ENCODE measurements around the gene SLC9A9.

SLC9A9 gene

DNA sequence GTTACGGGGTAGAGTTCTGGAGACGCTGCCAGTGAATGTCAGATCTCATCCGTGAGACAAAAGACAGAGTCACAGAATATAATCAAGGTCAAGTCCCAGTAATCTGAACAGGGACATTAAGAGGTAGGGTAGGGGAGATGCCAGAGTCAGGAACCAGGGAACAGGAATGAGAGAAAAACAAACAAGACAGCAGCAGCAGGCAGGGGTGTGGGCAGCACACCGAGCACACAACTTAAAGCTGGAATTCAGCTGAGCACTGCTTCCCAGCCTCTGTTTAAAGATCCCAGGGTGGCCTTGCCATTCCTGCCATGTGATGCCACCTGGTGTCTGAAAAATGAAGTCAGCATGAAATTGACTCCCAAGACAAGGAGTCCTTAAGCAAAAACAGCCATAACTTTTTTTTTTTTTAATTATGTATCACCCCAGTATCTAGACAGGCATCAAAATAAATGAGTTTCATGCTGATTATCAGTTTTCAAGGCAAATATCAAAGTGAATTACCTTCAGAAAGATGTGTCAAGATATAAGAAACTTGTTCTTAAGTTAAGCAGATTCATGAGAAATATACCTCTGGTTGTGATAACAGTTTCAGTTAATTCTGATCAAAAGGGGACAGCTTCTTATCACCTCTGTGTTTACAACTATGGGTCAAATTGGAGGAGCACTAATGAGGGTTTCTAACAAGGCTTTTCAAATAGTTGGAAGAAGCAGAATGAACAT lies 203.7 kb downstream of the SLC9A9 start:
- DNase-seq (ENCODE audit: low spot score), result peak; percentile 46

DNA sequence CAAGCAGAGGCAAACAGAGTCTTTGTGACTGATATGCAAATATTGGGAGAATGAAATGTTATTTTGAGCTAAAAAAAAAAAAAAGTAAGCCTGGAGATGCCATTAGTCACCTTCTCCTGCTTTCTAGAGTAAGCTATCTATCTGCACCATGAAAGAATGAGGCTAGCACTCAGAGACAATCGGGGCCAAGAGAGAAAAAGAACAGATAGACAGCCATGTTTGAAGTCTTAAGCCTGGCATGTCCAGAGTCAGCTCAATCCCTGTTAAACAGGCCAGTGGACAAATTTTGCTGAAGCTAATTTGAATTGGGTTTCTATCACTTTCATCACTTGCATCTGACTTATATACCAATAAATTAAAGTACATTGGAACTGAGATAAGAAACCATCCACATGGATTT lies 204.4 kb downstream of the SLC9A9 start:
- no peak for DNase-seq (ENCODE audit: low spot score)

DNA sequence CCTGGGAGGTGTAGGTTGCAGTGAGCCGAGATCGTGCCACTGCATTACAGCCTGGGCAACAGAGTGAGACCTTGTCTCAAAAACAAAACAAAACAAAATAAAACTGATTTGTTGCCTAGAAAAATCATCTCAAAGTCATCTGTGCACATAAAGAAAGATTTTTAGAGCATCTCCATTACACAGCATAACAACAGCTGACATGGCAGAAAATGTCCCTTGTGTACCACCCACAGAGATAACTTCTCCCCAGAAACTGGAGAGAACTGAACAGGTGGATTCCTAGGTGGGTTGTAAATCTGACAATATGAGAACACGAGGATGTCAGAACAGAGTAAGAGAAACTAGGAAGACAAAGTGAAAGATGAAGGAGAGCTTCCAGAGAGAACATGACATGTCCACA lies 207.5 kb downstream of the SLC9A9 start:
- no peak for DNase-seq (ENCODE audit: low spot score)

DNA sequence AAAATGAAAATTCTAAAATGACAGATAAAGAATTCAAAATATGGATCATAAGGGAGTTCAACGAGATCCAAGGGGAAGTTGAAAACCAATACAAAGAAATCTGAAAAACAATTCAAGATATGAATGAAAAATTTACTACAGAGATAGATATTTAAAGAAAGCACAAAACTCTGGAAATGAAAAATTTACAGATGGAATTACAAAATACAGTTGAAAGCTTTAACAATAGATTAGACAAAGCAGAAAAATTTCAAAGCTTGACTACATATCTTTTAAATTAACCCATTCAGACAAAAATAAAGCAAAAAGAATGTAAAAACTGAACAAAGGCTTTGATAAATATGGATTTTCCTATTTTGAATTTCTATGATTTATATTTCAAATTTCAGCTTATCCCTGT lies 211.1 kb downstream of the SLC9A9 start:
- no peak for DNase-seq (ENCODE audit: low spot score)

DNA sequence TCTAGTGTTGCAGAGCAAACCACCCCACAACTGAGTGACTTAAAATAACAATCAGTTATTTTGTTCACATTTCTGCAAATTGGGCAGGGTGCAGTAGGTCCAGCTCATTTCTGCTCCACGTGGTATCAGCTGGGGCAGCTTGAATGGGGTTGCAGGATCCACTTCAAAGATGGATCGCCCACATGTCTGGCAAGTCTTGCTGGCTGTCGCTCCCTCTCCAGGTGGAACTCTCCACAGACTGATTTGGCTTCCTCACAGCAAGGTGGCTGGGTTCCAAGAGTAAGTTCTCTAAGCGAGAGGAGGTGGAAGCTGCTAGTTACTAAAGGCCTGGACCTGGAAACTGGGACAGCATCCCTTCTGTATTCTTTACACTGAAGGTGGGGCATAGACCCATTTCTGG lies 213.3 kb downstream of the SLC9A9 start:
- no peak for DNase-seq (ENCODE audit: low spot score)

DNA sequence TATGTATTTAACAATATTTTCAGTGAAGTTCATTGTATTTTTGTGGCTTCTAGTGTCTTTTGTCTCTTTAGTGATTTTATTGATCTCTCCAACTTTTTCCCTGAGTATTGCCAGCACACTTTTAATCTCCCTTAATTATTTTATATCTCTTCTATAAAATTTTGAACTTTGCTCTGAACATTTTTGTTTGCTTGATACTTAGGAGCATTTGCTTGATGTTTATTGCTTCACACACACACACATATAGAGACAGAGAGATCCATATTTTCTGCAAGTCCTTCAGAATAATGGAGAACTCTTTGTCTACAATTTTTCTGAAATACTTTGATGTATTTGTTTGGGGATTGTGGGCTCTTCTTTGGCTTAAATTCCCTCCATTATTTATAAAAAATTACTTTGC lies 213.8 kb downstream of the SLC9A9 start:
- DNase-seq (ENCODE audit: low spot score), result no peak

DNA sequence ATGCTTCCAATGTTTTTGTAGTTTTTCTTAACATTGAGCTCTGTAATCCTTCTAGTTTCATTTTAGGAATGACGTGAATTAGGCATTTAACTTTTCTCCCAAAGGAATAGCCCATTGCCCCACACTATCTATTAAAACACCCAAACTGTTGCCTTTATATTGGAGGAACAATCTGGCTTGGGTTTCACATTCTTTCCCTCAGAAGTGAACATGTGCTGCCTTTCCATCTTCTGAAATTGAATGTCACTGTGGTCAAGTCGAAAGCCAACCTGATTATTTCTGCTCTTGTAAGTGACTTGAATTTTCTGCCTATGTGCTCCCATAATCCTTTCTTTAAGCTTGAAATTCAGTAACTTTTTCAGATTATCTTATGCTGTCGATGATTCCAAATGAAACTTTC lies 214.5 kb downstream of the SLC9A9 start:
- no peak for DNase-seq (ENCODE audit: low spot score)

DNA sequence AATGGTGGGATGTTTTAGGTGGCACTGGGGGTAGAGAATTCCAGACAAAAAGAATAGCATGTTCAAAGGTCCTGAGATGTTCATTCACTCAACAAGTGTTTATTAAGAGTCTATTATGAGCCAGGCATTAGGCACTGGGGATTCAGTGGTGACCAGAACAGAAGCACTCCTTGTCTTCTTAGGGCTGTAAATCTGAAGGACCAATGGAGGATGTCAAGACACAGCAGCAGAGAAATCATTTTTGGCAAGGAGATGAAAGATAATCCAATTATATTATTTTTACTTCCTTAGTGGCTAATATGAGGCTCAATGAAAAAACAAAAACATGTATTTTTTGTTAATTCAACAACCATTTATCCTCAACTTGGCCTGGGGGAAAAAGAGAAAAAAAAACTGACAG lies 218.5 kb downstream of the SLC9A9 start:
- DNase-seq (ENCODE audit: low spot score), result no peak

DNA sequence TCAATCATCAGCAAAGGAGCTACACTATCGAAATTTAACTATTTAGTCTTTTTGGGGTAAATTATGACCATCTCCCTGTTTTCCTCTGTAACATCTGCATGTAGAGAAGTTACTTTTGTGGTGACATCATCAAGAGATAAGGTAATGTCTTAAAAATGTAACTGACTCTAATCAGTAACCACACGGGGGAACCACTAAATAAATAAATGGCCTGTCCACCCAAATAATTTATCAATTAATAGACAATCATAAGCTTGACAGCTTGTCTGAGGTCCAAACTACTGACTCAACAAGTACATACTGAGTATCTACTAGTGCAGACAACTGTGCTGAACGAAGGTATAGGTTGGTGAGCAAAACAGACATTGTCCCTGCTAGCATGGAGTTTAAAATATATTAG lies 219.3 kb downstream of the SLC9A9 start:
- no peak for DNase-seq (ENCODE audit: low spot score)

DNA sequence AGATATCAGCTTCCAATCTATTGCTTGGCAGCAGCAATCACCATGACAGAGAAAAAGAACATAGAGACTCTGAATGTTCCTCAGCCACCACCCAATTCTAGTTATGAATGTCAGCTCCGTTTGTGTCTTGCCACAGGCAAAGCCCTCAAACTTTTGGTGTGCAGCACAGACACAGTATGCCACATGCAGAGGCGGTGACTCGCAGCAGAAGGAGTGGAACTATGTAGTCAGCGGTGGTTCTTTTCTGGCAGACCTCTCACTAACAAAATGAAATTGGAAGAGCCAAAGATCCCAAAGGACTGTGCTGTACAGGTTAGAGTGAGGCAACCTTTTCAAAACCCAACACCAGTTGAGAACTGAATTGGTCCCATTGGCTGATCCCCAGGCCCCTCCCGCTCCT lies 220.9 kb downstream of the SLC9A9 start:
- DNase-seq (ENCODE audit: low spot score), result no peak

DNA sequence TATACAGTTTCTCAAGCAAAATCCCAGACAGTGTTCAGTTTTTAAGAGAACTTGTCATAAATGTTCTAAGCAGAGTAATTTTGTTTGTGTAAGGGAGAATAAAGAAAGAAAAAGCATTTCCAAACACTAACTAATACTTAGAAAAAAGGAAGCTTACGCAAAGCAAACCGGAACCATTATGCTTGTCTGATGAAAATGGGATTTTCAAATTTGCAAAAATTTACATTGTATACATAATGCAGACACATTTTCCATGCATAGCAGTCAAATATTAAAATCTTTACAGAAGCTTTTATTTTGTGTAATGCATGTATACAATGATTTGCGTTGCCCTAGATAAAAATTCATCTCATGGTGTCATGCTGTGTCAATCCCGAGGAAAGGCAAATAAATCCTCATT lies 229.0 kb downstream of the SLC9A9 start:
- DNase-seq (ENCODE audit: low spot score), result no peak

DNA sequence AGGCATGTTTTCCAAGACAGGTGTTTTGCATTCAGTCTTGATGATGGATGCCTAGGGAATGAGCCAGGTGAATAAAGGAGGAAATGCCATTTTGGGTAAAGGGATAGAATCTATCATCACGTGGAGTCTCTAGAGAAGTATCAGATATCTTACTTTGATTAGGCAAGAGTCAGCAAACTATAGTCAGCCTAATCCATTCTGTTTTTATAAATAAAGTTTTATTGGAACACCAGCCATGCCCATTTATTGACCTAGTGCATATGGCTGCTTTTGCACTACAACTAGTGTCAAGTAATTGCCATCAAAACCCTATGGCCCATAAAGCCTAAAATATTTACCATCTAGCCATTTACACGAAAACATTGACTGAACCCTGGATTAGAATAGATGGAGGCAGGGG lies 231.2 kb downstream of the SLC9A9 start:
- no peak for DNase-seq (ENCODE audit: low spot score)

DNA sequence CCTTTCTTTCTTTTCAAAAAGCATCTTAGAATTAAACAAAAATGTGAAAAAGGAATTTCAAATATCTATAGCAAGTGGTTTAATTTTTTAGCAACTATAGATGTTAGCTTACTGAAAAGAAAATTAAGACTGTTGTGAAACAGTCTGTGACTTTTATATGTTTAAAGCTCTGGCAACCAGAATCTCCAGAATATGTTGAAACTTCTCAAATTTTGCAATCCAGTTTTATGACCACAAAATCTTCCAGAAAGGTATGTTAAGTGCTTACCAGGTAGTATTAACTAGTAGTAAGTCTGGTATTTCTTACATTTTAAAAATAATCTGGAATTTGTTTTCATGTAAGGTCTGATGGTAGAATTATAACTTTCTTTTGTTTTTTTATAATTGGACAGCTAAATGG lies 235.0 kb downstream of the SLC9A9 start:
- no peak for DNase-seq (ENCODE audit: low spot score)

DNA sequence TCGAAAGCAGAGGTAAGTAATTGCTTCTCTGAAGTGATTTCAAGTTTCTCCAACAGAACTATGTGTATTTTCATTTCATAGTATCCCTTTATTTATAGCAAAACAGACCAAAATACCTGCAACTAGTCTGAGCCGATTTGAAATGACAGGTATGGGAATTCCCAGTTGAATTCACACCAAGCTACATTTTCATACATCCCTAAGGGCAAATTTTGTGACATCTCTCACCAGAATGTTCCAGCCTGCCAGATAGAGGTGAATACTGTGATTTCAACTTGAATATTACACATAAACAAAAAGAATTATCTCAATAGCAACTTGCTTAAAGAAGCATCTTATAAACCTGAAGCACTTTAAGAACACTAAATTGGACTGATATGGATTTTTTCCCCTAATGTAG lies 235.7 kb downstream of the SLC9A9 start:
- DNase-seq (ENCODE audit: low spot score), result no peak

DNA sequence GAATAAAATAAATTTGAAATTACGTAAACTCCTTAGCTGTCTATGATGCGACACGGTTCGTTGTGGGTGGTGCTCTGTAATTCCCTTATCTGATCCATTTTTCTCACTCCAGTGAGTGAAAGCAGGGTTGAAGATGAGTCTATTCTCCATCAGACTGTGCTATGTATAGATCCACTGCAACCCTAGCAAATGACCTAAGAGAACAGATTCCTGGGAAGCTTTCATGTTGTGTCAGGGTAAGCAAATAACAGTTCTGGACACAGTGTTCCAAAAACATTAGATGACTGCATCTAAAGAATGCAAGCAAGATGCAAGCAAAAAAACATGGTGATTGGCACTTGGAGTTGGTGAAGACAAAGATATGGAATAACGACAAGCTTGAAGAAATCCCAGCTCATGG lies 239.3 kb downstream of the SLC9A9 start:
- no peak for DNase-seq (ENCODE audit: low spot score)

DNA sequence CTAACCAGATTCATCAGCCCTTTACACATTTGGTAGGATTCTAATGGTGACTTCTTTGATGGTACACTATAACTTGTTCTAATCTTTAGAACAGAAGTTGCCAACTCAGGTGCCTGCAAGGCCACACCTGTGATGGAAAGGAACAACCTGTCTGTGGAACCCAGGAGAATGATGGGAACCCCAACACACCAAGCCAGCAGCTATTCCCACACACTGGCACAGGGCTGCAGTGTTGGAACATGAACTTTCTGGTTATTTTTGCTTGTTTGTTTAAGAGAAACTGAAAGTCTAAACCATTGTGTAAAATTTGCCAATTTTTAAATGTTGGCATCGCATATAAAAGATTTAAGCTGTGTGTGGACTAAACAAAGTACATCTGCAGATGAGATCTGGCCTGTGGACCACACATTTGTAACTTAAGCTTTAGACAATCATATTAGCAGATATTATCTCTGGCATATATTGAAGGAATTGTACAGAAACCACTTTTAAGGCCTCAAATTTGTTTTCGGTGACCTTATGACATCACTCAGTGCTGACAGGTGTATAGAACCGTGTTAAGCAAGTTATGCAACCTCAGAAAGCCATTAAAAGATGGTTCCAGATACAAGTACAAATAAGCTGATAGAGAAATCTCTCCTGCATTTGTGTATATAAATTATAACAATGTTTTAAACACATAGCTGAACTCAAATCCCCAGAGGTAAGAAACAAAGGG lies 242.9 kb downstream of the SLC9A9 start:
- no peak for DNase-seq (ENCODE audit: low spot score)

DNA sequence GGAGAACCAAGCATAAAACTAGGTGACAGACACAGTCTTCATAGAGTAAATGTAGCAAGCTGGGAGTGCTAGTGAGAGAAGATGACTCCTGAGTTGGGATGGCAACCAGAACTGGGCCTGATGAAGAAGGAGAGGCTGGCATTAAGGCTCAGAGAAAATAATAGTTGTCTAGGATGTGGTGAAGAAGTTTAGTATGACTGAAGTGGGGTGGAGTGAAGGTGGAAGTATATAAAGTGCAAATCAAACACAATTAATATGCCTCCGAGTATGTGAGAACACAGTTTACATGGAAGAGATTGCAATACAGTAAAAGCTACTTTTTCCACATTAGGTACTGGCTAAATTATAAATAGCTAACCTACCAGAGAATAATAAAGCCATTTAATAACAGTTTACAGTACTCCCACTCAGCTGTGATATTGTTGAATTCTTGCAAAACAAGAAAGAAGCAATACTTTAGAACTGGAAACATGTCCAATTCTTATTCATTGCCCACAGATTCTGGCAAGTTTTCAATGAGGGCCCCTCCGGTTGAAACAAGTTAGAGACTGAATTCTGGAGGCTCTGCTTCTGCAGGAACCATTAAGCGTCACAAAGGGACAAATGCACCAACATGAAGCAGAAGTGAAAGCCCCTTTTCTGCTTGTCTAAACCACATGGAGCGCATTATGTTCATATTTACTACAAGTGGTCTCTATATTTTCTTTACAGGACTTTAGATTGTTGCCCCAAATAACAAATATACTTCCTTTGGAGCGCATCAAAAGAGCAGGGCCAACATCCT lies 243.7 kb downstream of the SLC9A9 start:
- DNase-seq (ENCODE audit: low spot score), result no peak

DNA sequence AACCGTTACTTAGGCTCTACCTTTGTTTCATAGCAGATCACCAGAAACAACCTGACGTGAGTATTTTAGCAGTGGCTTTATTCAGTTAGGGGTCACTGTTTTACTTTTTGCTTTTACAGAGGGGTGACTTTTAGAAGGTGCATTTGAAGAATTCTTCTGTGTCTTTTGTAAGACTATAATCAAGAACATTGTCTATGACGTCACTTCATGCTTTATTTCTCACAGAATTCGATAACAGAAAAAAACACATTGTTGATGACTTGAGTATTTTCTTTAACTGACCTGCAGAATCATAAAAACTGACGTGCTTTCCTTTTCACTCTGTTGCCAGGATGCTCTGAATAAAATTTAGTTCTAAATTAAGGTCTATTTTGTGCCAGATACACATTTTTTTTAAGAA lies 244.5 kb downstream of the SLC9A9 start:
- DNase-seq (ENCODE audit: low spot score), result no peak

DNA sequence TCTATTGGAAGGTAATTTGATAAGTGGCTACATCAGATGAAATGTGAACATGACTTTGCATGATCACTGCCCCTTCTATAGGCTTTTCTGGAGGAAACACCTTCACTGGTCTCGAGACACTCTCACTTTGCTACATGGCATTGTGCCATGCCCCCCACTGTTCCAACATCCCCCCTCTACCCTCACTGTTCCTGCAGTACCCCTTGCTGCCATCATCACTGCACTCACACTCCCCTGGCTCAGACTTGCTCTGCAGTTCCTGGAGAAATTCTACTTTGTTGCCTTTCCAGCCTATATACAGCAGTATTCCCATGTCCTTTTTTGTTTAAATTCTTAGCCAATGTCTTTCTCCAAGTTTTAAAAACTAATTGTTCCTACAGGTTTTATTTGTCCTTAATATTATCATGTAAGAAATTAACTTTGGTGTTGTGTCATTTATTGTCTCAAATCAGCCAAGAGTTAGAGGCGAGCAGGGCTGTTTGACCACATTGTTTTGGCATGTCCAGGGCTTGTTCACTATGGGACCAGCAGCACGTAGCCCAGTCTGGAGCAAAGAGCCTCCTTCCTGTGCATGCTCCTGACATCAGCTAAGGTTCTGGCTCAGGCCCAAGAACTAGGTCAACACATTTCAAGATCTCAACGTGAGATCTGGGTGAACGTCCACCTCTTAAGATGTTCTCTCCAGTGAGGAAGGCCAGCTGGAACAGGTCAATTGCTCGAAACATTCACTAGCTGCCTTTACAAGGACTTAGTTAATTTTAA lies 246.4 kb downstream of the SLC9A9 start:
- DNase-seq (ENCODE audit: low spot score), result no peak

DNA sequence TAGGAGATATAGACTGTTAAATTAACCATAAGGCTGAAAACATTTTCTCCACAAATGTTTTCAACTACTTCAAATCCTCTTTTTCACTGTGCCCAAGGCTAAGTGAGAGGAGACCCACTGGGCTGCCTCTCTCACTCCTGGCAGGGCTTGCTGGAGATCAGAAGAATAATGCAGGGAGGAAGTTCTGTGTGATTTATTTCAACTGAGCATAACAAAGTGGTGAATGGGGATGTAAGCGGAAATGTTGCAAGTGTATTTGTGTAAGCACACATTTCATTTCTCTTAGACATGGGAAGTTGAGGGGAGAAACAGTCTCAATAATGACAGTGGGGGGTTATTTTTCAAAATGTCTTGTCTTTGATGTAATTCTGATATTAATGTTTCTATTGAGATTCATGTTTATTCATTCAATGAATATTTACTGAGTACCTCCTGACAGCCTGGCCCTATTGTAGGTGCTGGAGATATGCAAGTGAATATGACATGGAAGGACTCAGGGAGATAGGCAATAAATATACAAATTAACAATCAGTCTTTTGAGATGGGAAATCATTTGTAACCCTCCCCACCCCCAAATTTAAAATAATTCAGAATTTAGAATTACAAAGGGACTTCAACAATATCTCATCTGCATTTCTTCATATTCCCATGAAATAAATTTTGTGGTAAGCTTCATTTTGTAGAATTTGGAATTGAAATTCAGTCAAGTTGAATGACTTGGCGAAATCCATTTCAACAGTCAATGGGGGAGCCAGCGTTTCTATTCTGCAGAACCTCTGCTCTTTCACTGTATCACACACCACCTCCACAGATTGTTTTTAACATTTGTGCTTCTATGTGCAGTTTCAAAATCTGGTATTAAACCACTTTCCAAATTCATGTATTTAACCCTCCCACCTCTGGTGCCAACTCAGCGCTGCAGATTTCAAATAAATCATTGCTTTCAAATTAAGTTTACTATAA lies 247.2 kb downstream of the SLC9A9 start:
- DNase-seq (ENCODE audit: low spot score), result no peak

Measured in hematopoietic multipotent progenitor cell treated with erythropoietin and hydrocortisone succinate and interleukin-3 and kit ligand, for 17 days (in vitro differentiated cells).